ENCODE measurements around the gene CTTNBP2. TPM values are rescaled to one million over a fixed set of nuclear protein-coding genes. Genes with fewer than 3 reads are reported as not detected.

CTTNBP2 gene
- total and polyA plus RNA-seq, 7 donors = 0.60 to 11.1 (median 4.9) TPM

- TF ChIP-seq POLR2AphosphoS5 (IDR thresholded peaks at IDR 0.05) = no peak
- no peak for TF ChIP-seq CTCF (IDR thresholded peaks at IDR 0.05)
- no peak for TF ChIP-seq POLR2A (IDR thresholded peaks at IDR 0.05)
- TF ChIP-seq EP300 (IDR thresholded peaks at IDR 0.05) = no peak
- Histone ChIP-seq H3K9me3 (no peaks in the 10 kb centered on the region), H3K4me1 (no peaks in the 10 kb centered on the region), H3K36me3 (no peaks in the 10 kb centered on the region), H3K27me3 (no peaks in the 10 kb centered on the region), H3K27ac (no peak overlapping the region), H3K4me3 (no peak overlapping the region)
- no peak for DNase-seq
- intact Hi-C loops (cut with DNase I) = no loop called here
- 76 to 81% methylated on average over 1 of the region's 1 CpG for WGBS, 2 donors
Observed at GRCh38 chr7:117800841-117801240, 72.4 kb downstream of the CTTNBP2 start.

- intact Hi-C loops (cut with DNase I) = no loop called here
- TF ChIP-seq EP300 (IDR thresholded peaks at IDR 0.05) = no peak
- Histone ChIP-seq H3K9me3 (no peaks in the 10 kb centered on the region), H3K36me3 (no peaks in the 10 kb centered on the region), H3K27me3 (no peaks in the 10 kb centered on the region), H3K4me1 (no peaks in the 10 kb centered on the region), H3K4me3 (no peak overlapping the region), H3K27ac (no peak overlapping the region)
- no peak for DNase-seq
- 68 to 77% methylated on average over 3 of the region's 3 CpGs for WGBS, 2 donors
Observed at GRCh38 chr7:117800406-117800805, 72.8 kb downstream of the CTTNBP2 start.

GRCh38 chr7:117796889-117797288 is 76.4 kb downstream of the CTTNBP2 start:
- Histone ChIP-seq H3K4me1 (no peaks in the 10 kb centered on the region), H3K36me3 (peaks cover 0 to 7% (median 0%) of the 10 kb centered on the region in 4 donors), H3K9me3 (no peaks in the 10 kb centered on the region), H3K4me3 (no peak overlapping the region), H3K27ac (no peak overlapping the region), H3K27me3 (no peaks in the 10 kb centered on the region)
- no peak for DNase-seq
- 60 to 71% methylated on average over 1 of the region's 1 CpG for WGBS, 2 donors
- intact Hi-C loops (cut with DNase I) = no loop called here
- no peak for TF ChIP-seq CTCF (IDR thresholded peaks at IDR 0.05)

GRCh38 chr7:117793976-117794375 is 79.3 kb downstream of the CTTNBP2 start:
- intact Hi-C loops (cut with DNase I) = no loop called here
- peaks cover 0 to 15% (median 0%) of the 10 kb centered on the region in 4 donors for H3K36me3 ChIP-seq
- no peaks in the 10 kb centered on the region for H3K27me3 ChIP-seq
- H3K27ac ChIP-seq = no peak overlapping the region
- no peaks in the 10 kb centered on the region for H3K4me1 ChIP-seq
- H3K4me3 ChIP-seq = no peak overlapping the region
- no peak for DNase-seq
- WGBS, 2 donors = 95 to 98% methylated on average over 2 of the region's 2 CpGs
- H3K9me3 ChIP-seq = no peaks in the 10 kb centered on the region
- no peak for TF ChIP-seq EP300 (IDR thresholded peaks at IDR 0.05)
- TF ChIP-seq CTCF (IDR thresholded peaks at IDR 0.05) = no peak
- no peak for TF ChIP-seq POLR2A (IDR thresholded peaks at IDR 0.05)
- TF ChIP-seq POLR2AphosphoS5 (IDR thresholded peaks at IDR 0.05) = no peak

- intact Hi-C loops (cut with DNase I) = no loop called here
- Histone ChIP-seq H3K9me3 (no peaks in the 10 kb centered on the region), H3K27me3 (no peaks in the 10 kb centered on the region), H3K27ac (no peak overlapping the region), H3K4me1 (no peaks in the 10 kb centered on the region), H3K36me3 (peaks cover 0 to 15% (median 0%) of the 10 kb centered on the region in 4 donors), H3K4me3 (no peak overlapping the region)
- no peak for DNase-seq
- TF ChIP-seq POLR2AphosphoS5 (IDR thresholded peaks at IDR 0.05) = no peak
- TF ChIP-seq CTCF (IDR thresholded peaks at IDR 0.05) = no peak
- TF ChIP-seq EP300 (IDR thresholded peaks at IDR 0.05) = no peak
- TF ChIP-seq POLR2A (IDR thresholded peaks at IDR 0.05) = no peak
- WGBS, 2 donors = 96 to 98% methylated on average over 3 of the region's 3 CpGs
Observed at GRCh38 chr7:117793521-117793920, 79.7 kb downstream of the CTTNBP2 start.
